ENCODE results near the gene HPCAL1. TPM values are rescaled to one million over a fixed set of nuclear protein-coding genes. Genes with fewer than 3 reads are reported as not detected.

The HPCAL1 gene
- total RNA-seq, 2 donors from 2014 or later: 64.5 to 85.7 TPM

- peaks cover 15% of the 10 kb centered on the region for H3K4me1 ChIP-seq
- H3K36me3 ChIP-seq: no peaks in the 10 kb centered on the region
- no peak overlapping the region for H3K4me3 ChIP-seq
- H3K27me3 ChIP-seq: no peaks in the 10 kb centered on the region
- H3K9ac ChIP-seq (ENCODE audit: low read depth in 2 of 2, low read length in 2 of 2): no peak overlapping the region
- H3K27ac ChIP-seq: peak overlapping the region; percentile 3
- no peak for TF ChIP-seq CTCF (IDR thresholded peaks at IDR 0.05)
- no peaks in the 10 kb centered on the region for H3K9me3 ChIP-seq
- DNase-seq: no peak
- intact Hi-C loops (cut with DNase I): loop anchor here (5.0 kb wide), 1 partner anchor 95 kb away; no protein-coding TSS in a partner anchor
Observed at GRCh38 chr2:10402062-10402585, 99.4 kb downstream of the HPCAL1 start.

GRCh38 chr2:10402653-10403215, 100.0 kb downstream of the HPCAL1 start:
- peaks cover 15% of the 10 kb centered on the region for H3K4me1 ChIP-seq
- no peak for DNase-seq
- H3K27me3 ChIP-seq: no peaks in the 10 kb centered on the region
- intact Hi-C loops (cut with DNase I): loop anchor here (5.0 kb wide), 1 partner anchor 95 kb away; no protein-coding TSS in a partner anchor
- H3K4me3 ChIP-seq: no peak overlapping the region
- peak overlapping the region; percentile 3 for H3K27ac ChIP-seq
- H3K36me3 ChIP-seq: no peaks in the 10 kb centered on the region
- H3K9me3 ChIP-seq: no peaks in the 10 kb centered on the region
- TF ChIP-seq CTCF (IDR thresholded peaks at IDR 0.05): no peak
- no peak overlapping the region for H3K9ac ChIP-seq (ENCODE audit: low read depth in 2 of 2, low read length in 2 of 2)

GRCh38 chr2:10404324-10405143, 101.8 kb downstream of the HPCAL1 start:
- H3K27ac ChIP-seq: peak overlapping the region; percentile 9
- TF ChIP-seq CTCF (IDR thresholded peaks at IDR 0.05): no peak
- no peak overlapping the region for H3K9ac ChIP-seq (ENCODE audit: low read depth in 2 of 2, low read length in 2 of 2)
- intact Hi-C loops (cut with DNase I): loop anchor here (5.0 kb wide), 1 partner anchor 97 kb away; no protein-coding TSS in a partner anchor
- peaks cover 17% of the 10 kb centered on the region for H3K4me1 ChIP-seq
- H3K27me3 ChIP-seq: no peaks in the 10 kb centered on the region
- H3K4me3 ChIP-seq: no peak overlapping the region
- H3K36me3 ChIP-seq: no peaks in the 10 kb centered on the region
- DNase-seq: no peak
- no peaks in the 10 kb centered on the region for H3K9me3 ChIP-seq

GRCh38 chr2:10405448-10405847, 102.7 kb downstream of the HPCAL1 start:
- no peak for DNase-seq
- H3K9me3 ChIP-seq: no peaks in the 10 kb centered on the region
- H3K36me3 ChIP-seq: no peaks in the 10 kb centered on the region
- no peaks in the 10 kb centered on the region for H3K27me3 ChIP-seq
- H3K4me3 ChIP-seq: no peak overlapping the region
- no peak for TF ChIP-seq CTCF (IDR thresholded peaks at IDR 0.05)
- H3K9ac ChIP-seq (ENCODE audit: low read depth in 2 of 2, low read length in 2 of 2): no peak overlapping the region
- peaks cover 15% of the 10 kb centered on the region for H3K4me1 ChIP-seq
- intact Hi-C loops (cut with DNase I): no loop called here
- no peak overlapping the region for H3K27ac ChIP-seq

- no peak for TF ChIP-seq CTCF (IDR thresholded peaks at IDR 0.05)
- Histone ChIP-seq H3K27ac (no peak overlapping the region), H3K27me3 (no peaks in the 10 kb centered on the region)
Observed at GRCh38 chr2:10406016-10406415, 103.3 kb downstream of the HPCAL1 start.

More at GRCh38 chr2:10406016-10406415, 103.3 kb downstream of the HPCAL1 start:
- Histone ChIP-seq H3K4me3 (no peak overlapping the region), H3K9ac (ENCODE audit: low read depth in 2 of 2, low read length in 2 of 2) (no peak overlapping the region), H3K36me3 (no peaks in the 10 kb centered on the region), H3K4me1 (peaks cover 9% of the 10 kb centered on the region), H3K9me3 (no peaks in the 10 kb centered on the region)
- no peak for DNase-seq
- intact Hi-C loops (cut with DNase I): no loop called here
